ENCODE data around the gene OR12D2. TPM values are rescaled to one million over a fixed set of nuclear protein-coding genes. Genes with fewer than 3 reads are reported as not detected.
"Not testable (repeated sequence)": the region's sequence is repeated elsewhere in the genome, so short reads cannot be mapped to it uniquely, and the experiment has no call there.

The OR12D2 gene
- total and polyA plus RNA-seq, 4 donors: 0.17 TPM; not detected in 3

- no peak overlapping the region for H3K4me3 ChIP-seq
- H3K4me1 ChIP-seq (ENCODE audit: control insufficient read depth in 5 of 5, insufficient read depth in 5 of 5, low read length in 5 of 5): no peaks in the 10 kb centered on the region
- no peak overlapping the region for H3K9ac ChIP-seq (ENCODE audit: insufficient read depth in 1 of 2, low read length in 2 of 2)
- H3K27me3 ChIP-seq (ENCODE audit: control insufficient read depth in 3 of 3, insufficient read depth in 3 of 3, low read length in 2 of 3): no peaks in the 10 kb centered on the region
- TF ChIP-seq CTCF (IDR thresholded peaks at IDR 0.05; ENCODE audit: control extremely low read depth, extremely low read depth): no peak
- no peak overlapping the region for H3K27ac ChIP-seq (ENCODE audit: low read depth in 1 of 2, low read length in 1 of 2)
- no peaks in the 10 kb centered on the region for H3K9me3 ChIP-seq (ENCODE audit: control insufficient read depth in 4 of 4, insufficient read depth in 3 of 4, low read length in 3 of 4)
- H3K36me3 ChIP-seq (ENCODE audit: control insufficient read depth in 4 of 4, insufficient read depth in 4 of 4, low read length in 4 of 4): no peaks in the 10 kb centered on the region
- 94% methylated on average over 2 of the region's 2 CpGs for whole genome bisulfite sequencing, 2 donors
- ATAC-seq (ENCODE audit: insufficient read depth, low FRiP score) (no peak), DNase-seq (no peak)
Observed at GRCh38 chr6:29424168-29424567, 28.7 kb downstream of the OR12D2 start.

GRCh38 chr6:29424575-29424974 lies 29.1 kb downstream of the OR12D2 start:
- DNase-seq: no peak
- Histone ChIP-seq H3K9me3 (ENCODE audit: control insufficient read depth in 4 of 4, insufficient read depth in 3 of 4, low read length in 3 of 4) (no peaks in the 10 kb centered on the region), H3K9ac (ENCODE audit: insufficient read depth in 1 of 2, low read length in 2 of 2) (no peak overlapping the region), H3K4me3 (no peak overlapping the region), H3K27me3 (ENCODE audit: control insufficient read depth in 3 of 3, insufficient read depth in 3 of 3, low read length in 2 of 3) (no peaks in the 10 kb centered on the region), H3K4me1 (ENCODE audit: control insufficient read depth in 5 of 5, insufficient read depth in 5 of 5, low read length in 5 of 5) (no peaks in the 10 kb centered on the region), H3K27ac (ENCODE audit: low read depth in 1 of 2, low read length in 1 of 2) (no peak overlapping the region), H3K36me3 (ENCODE audit: control insufficient read depth in 4 of 4, insufficient read depth in 4 of 4, low read length in 4 of 4) (no peaks in the 10 kb centered on the region)
- no peak for TF ChIP-seq CTCF (IDR thresholded peaks at IDR 0.05; ENCODE audit: control extremely low read depth, extremely low read depth)
- no peak for ATAC-seq (ENCODE audit: insufficient read depth, low FRiP score)
- WGBS, 2 donors: 9 to 30% methylated on average over 2 of the region's 2 CpGs

- no peaks in the 10 kb centered on the region for H3K9me3 ChIP-seq (ENCODE audit: control insufficient read depth in 4 of 4, insufficient read depth in 3 of 4, low read length in 3 of 4)
- ATAC-seq (ENCODE audit: insufficient read depth, low FRiP score) (no peak), DNase-seq (no peak)
- no peak overlapping the region for H3K9ac ChIP-seq (ENCODE audit: insufficient read depth in 1 of 2, low read length in 2 of 2)
- WGBS, 2 donors: 55 to 75% methylated on average over 1 of the region's 1 CpG
- no peaks in the 10 kb centered on the region for H3K36me3 ChIP-seq (ENCODE audit: control insufficient read depth in 4 of 4, insufficient read depth in 4 of 4, low read length in 4 of 4)
- H3K4me1 ChIP-seq (ENCODE audit: control insufficient read depth in 5 of 5, insufficient read depth in 5 of 5, low read length in 5 of 5): no peaks in the 10 kb centered on the region
- H3K27me3 ChIP-seq (ENCODE audit: control insufficient read depth in 3 of 3, insufficient read depth in 3 of 3, low read length in 2 of 3): no peaks in the 10 kb centered on the region
- H3K27ac ChIP-seq (ENCODE audit: low read depth in 1 of 2, low read length in 1 of 2): no peak overlapping the region
- TF ChIP-seq CTCF (IDR thresholded peaks at IDR 0.05; ENCODE audit: control extremely low read depth, extremely low read depth): no peak
- H3K4me3 ChIP-seq: no peak overlapping the region
Observed at GRCh38 chr6:29425075-29425474, 29.6 kb downstream of the OR12D2 start.

GRCh38 chr6:29426654-29427053 lies 31.2 kb downstream of the OR12D2 start:
- no peak for DNase-seq
- WGBS, 2 donors: 87 to 91% methylated on average over 3 of the region's 3 CpGs
- H3K4me1 ChIP-seq (ENCODE audit: control insufficient read depth in 5 of 5, insufficient read depth in 5 of 5, low read length in 5 of 5): no peaks in the 10 kb centered on the region
- H3K36me3 ChIP-seq (ENCODE audit: control insufficient read depth in 4 of 4, insufficient read depth in 4 of 4, low read length in 4 of 4): no peaks in the 10 kb centered on the region
- TF ChIP-seq CTCF (IDR thresholded peaks at IDR 0.05; ENCODE audit: control extremely low read depth, extremely low read depth): no peak
- no peak for ATAC-seq (ENCODE audit: insufficient read depth, low FRiP score)
- no peaks in the 10 kb centered on the region for H3K27me3 ChIP-seq (ENCODE audit: control insufficient read depth in 3 of 3, insufficient read depth in 3 of 3, low read length in 2 of 3)
- no peak overlapping the region for H3K9ac ChIP-seq (ENCODE audit: insufficient read depth in 1 of 2, low read length in 2 of 2)
- no peaks in the 10 kb centered on the region for H3K9me3 ChIP-seq (ENCODE audit: control insufficient read depth in 4 of 4, insufficient read depth in 3 of 4, low read length in 3 of 4)
- H3K4me3 ChIP-seq: no peak overlapping the region
- H3K27ac ChIP-seq (ENCODE audit: low read depth in 1 of 2, low read length in 1 of 2): no peak overlapping the region

- H3K4me3 ChIP-seq; H3K4me1 ChIP-seq (ENCODE audit: control insufficient read depth in 5 of 5, insufficient read depth in 5 of 5, low read length in 5 of 5); H3K9ac ChIP-seq (ENCODE audit: insufficient read depth in 1 of 2, low read length in 2 of 2); H3K27ac ChIP-seq (ENCODE audit: low read depth in 1 of 2, low read length in 1 of 2); DNase-seq; H3K27me3 ChIP-seq (ENCODE audit: control insufficient read depth in 3 of 3, insufficient read depth in 3 of 3, low read length in 2 of 3); ATAC-seq (ENCODE audit: insufficient read depth, low FRiP score); H3K36me3 ChIP-seq (ENCODE audit: control insufficient read depth in 4 of 4, insufficient read depth in 4 of 4, low read length in 4 of 4); H3K9me3 ChIP-seq (ENCODE audit: control insufficient read depth in 4 of 4, insufficient read depth in 3 of 4, low read length in 3 of 4): not testable (repeated sequence)
- 69 to 72% methylated on average over 18 of the region's 18 CpGs for WGBS, 2 donors
Observed at GRCh38 chr6:29436730-29437129, 41.3 kb downstream of the OR12D2 start.
